ENCODE data around the gene SACM1L. TPM values are rescaled to one million over a fixed set of nuclear protein-coding genes. Genes with fewer than 3 reads are reported as not detected.

The SACM1L gene
- total and polyA plus RNA-seq, 7 experiments from 2014 or later = 21.1 to 93.8 (median 69.6) TPM

GRCh38 chr3:45655906-45656305, 33.3 kb upstream of the SACM1L start:
- Mint-ChIP-seq H3K27ac (no peak overlapping the region), H3K27me3 (no peaks in the 10 kb centered on the region), H3K4me3 (no peak overlapping the region), H3K9me3 (peaks cover 0 to under 1% (median 0%) of the 10 kb centered on the region in 11 donors), H3K4me1 (peaks cover 6 to 27% (median 19%) of the 10 kb centered on the region in 7 donors), H3K36me3 (peaks cover 0 to 8% (median 1%) of the 10 kb centered on the region in 5 donors)
- H3K27ac ChIP-seq (ENCODE audit: low read depth, low read length) = no peak overlapping the region
- no peak overlapping the region for H3K4me3 ChIP-seq (ENCODE audit: low read length)
- ChIA-PET POLR2A (interaction anchor here (0.6 to 1.3 kb wide), 2 partner anchors 22 to 57 kb away, joined by 3 read pairs; no protein-coding TSS in a partner anchor), CTCF (interaction anchor here (0.6 to 4.5 kb wide), 23 partner anchors 10 to 726 kb away, joined by 3 to 74 read pairs (median 4); no protein-coding TSS in a partner anchor)
- no peaks in the 10 kb centered on the region for H3K27me3 ChIP-seq (ENCODE audit: control insufficient read depth in 2 of 2, insufficient read depth in 2 of 2, low read length in 2 of 2)
- intact Hi-C loops (cut with micrococcal nuclease) = loop anchor here (1.0 to 5.0 kb wide), 6 partner anchors 63 to 1124 kb away; no protein-coding TSS in a partner anchor
- no peaks in the 10 kb centered on the region for H3K4me1 ChIP-seq (ENCODE audit: control insufficient read depth in 2 of 2, insufficient read depth in 2 of 2, low read length in 2 of 2)
- ATAC-seq = no peak
- no peaks in the 10 kb centered on the region for H3K9me3 ChIP-seq (ENCODE audit: control insufficient read depth in 2 of 3, low read length in 3 of 3)
- DNase-seq = no peak
- H3K36me3 ChIP-seq (ENCODE audit: control insufficient read depth in 2 of 3, insufficient read depth in 3 of 3, low read length in 3 of 3) = no peaks in the 10 kb centered on the region

GRCh38 chr3:45656575-45657363, 32.4 kb upstream of the SACM1L start:
- Histone ChIP-seq H3K27ac (ENCODE audit: low read depth, low read length) (no peak overlapping the region), H3K9me3 (ENCODE audit: control insufficient read depth in 2 of 3, low read length in 3 of 3) (no peaks in the 10 kb centered on the region), H3K4me1 (ENCODE audit: control insufficient read depth in 2 of 2, insufficient read depth in 2 of 2, low read length in 2 of 2) (no peaks in the 10 kb centered on the region), H3K27me3 (ENCODE audit: control insufficient read depth in 2 of 2, insufficient read depth in 2 of 2, low read length in 2 of 2) (no peaks in the 10 kb centered on the region), H3K4me3 (ENCODE audit: low read length) (no peak overlapping the region), H3K36me3 (ENCODE audit: control insufficient read depth in 2 of 3, insufficient read depth in 3 of 3, low read length in 3 of 3) (no peaks in the 10 kb centered on the region)
- no peaks in the 10 kb centered on the region for H3K27me3 Mint-ChIP-seq
- H3K36me3 Mint-ChIP-seq = peaks cover 0 to 5% (median 0%) of the 10 kb centered on the region in 5 donors
- DNase-seq = peak; percentile 65 to 83 (median 78)
- peak; percentile 94 for ATAC-seq
- intact Hi-C loops (cut with micrococcal nuclease) = loop anchor here (1.0 to 5.0 kb wide), 6 partner anchors 63 to 1124 kb away; no protein-coding TSS in a partner anchor
- peaks cover 6 to 27% (median 18%) of the 10 kb centered on the region in 7 donors for H3K4me1 Mint-ChIP-seq
- H3K27ac Mint-ChIP-seq = peak overlapping the region in 1 of 9 donors; percentile 30
- no peak overlapping the region for H3K4me3 Mint-ChIP-seq
- ChIA-PET POLR2A (interaction anchor here (0.6 to 1.4 kb wide), 5 partner anchors 15 to 149 kb away, joined by 3 to 4 read pairs (median 3); no protein-coding TSS in a partner anchor), CTCF (interaction anchor here (0.6 to 4.5 kb wide), 22 partner anchors 10 to 620 kb away, joined by 3 to 74 read pairs (median 4); no protein-coding TSS in a partner anchor)
- H3K9me3 Mint-ChIP-seq = no peaks in the 10 kb centered on the region

GRCh38 chr3:45657853-45658252, 31.3 kb upstream of the SACM1L start:
- CTCF ChIA-PET = interaction anchor here (0.8 to 4.5 kb wide), 4 partner anchors 23 to 556 kb away, joined by 3 to 74 read pairs (median 4); no protein-coding TSS in a partner anchor
- intact Hi-C loops (cut with micrococcal nuclease) = loop anchor here (2.0 to 5.0 kb wide), 3 partner anchors 446 to 1126 kb away; no protein-coding TSS in a partner anchor
- no peak overlapping the region for H3K27ac Mint-ChIP-seq

GRCh38 chr3:45659661-45660566, 29.3 kb upstream of the SACM1L start:
- H3K4me3 Mint-ChIP-seq = peak overlapping the region in 7 of 10 donors; percentile 15 to 72 (median 40)
- Histone ChIP-seq H3K9me3 (ENCODE audit: control insufficient read depth in 2 of 3, low read length in 3 of 3) (no peaks in the 10 kb centered on the region), H3K27ac (ENCODE audit: low read depth, low read length) (no peak overlapping the region), H3K36me3 (ENCODE audit: control insufficient read depth in 2 of 3, insufficient read depth in 3 of 3, low read length in 3 of 3) (no peaks in the 10 kb centered on the region), H3K27me3 (ENCODE audit: control insufficient read depth in 2 of 2, insufficient read depth in 2 of 2, low read length in 2 of 2) (no peaks in the 10 kb centered on the region), H3K4me3 (ENCODE audit: low read length) (no peak overlapping the region), H3K4me1 (ENCODE audit: control insufficient read depth in 2 of 2, insufficient read depth in 2 of 2, low read length in 2 of 2) (peaks cover 1 to 9% of the 10 kb centered on the region in 2 donors)
- ATAC-seq (no peak), DNase-seq (peak in 7 of 9 donors; percentile 8 to 46 (median 28))
- H3K27ac Mint-ChIP-seq = peak overlapping the region in 7 of 9 donors; percentile 1 to 66 (median 33)
- ChIA-PET CTCF (interaction anchor here (0.6 to 3.3 kb wide), 36 partner anchors 11 to 1268 kb away, joined by 3 to 62 read pairs (median 3); partner anchors contain the start of gene SACM1L), POLR2A (interaction anchor here (0.7 to 1.1 kb wide), 5 partner anchors 10 to 435 kb away, joined by 3 to 5 read pairs (median 3); no protein-coding TSS in a partner anchor)
- intact Hi-C loops (cut with micrococcal nuclease) = loop anchor here (1.0 to 5.0 kb wide), 5 partner anchors 67 to 1128 kb away; no protein-coding TSS in a partner anchor
- H3K4me1 Mint-ChIP-seq = peaks cover 15 to 22% (median 21%) of the 10 kb centered on the region in 7 donors
- H3K27me3 Mint-ChIP-seq = no peaks in the 10 kb centered on the region
- H3K36me3 Mint-ChIP-seq = no peaks in the 10 kb centered on the region
- H3K9me3 Mint-ChIP-seq = no peaks in the 10 kb centered on the region

More at GRCh38 chr3:45657853-45658252, 31.3 kb upstream of the SACM1L start:
- Histone ChIP-seq H3K4me3 (ENCODE audit: low read length) (no peak overlapping the region), H3K4me1 (ENCODE audit: control insufficient read depth in 2 of 2, insufficient read depth in 2 of 2, low read length in 2 of 2) (no peaks in the 10 kb centered on the region), H3K36me3 (ENCODE audit: control insufficient read depth in 2 of 3, insufficient read depth in 3 of 3, low read length in 3 of 3) (no peaks in the 10 kb centered on the region), H3K27ac (ENCODE audit: low read depth, low read length) (no peak overlapping the region), H3K27me3 (ENCODE audit: control insufficient read depth in 2 of 2, insufficient read depth in 2 of 2, low read length in 2 of 2) (no peaks in the 10 kb centered on the region), H3K9me3 (ENCODE audit: control insufficient read depth in 2 of 3, low read length in 3 of 3) (no peaks in the 10 kb centered on the region)
- no peak overlapping the region for H3K4me3 Mint-ChIP-seq
- no peaks in the 10 kb centered on the region for H3K9me3 Mint-ChIP-seq
- H3K27me3 Mint-ChIP-seq = no peaks in the 10 kb centered on the region
- no peak for DNase-seq
- peaks cover 6 to 21% (median 13%) of the 10 kb centered on the region in 7 donors for H3K4me1 Mint-ChIP-seq
- H3K36me3 Mint-ChIP-seq = no peaks in the 10 kb centered on the region
- ATAC-seq = no peak
- POLR2A ChIA-PET = interaction anchor here (0.7 kb wide), 1 partner anchor 47 kb away, joined by 3 read pairs; no protein-coding TSS in a partner anchor

- no peaks in the 10 kb centered on the region for H3K27me3 ChIP-seq (ENCODE audit: control insufficient read depth in 2 of 2, insufficient read depth in 2 of 2, low read length in 2 of 2)
- H3K36me3 ChIP-seq (ENCODE audit: control insufficient read depth in 2 of 3, insufficient read depth in 3 of 3, low read length in 3 of 3) = no peaks in the 10 kb centered on the region
- H3K27ac ChIP-seq (ENCODE audit: low read depth, low read length) = no peak overlapping the region
- intact Hi-C loops (cut with micrococcal nuclease) = loop anchor here in 1 of 2 donors (1.0 to 5.0 kb wide), 3 partner anchors 67 to 417 kb away; no protein-coding TSS in a partner anchor
- Mint-ChIP-seq H3K27me3 (no peaks in the 10 kb centered on the region), H3K27ac (no peak overlapping the region), H3K4me1 (peaks cover 15 to 28% (median 27%) of the 10 kb centered on the region in 7 donors), H3K36me3 (no peaks in the 10 kb centered on the region), H3K9me3 (no peaks in the 10 kb centered on the region), H3K4me3 (no peak overlapping the region)
- ChIA-PET POLR2A (interaction anchor here (0.8 to 1.4 kb wide), 4 partner anchors 27 to 150 kb away, joined by 3 to 5 read pairs (median 3); no protein-coding TSS in a partner anchor), CTCF (interaction anchor here (0.6 to 3.3 kb wide), 26 partner anchors 11 to 1268 kb away, joined by 3 to 62 read pairs (median 3); partner anchors contain the start of gene SACM1L)
- peaks cover 8 to 15% of the 10 kb centered on the region in 2 donors for H3K4me1 ChIP-seq (ENCODE audit: control insufficient read depth in 2 of 2, insufficient read depth in 2 of 2, low read length in 2 of 2)
- no peak for DNase-seq
- no peak for ATAC-seq
- no peaks in the 10 kb centered on the region for H3K9me3 ChIP-seq (ENCODE audit: control insufficient read depth in 2 of 3, low read length in 3 of 3)
- H3K4me3 ChIP-seq (ENCODE audit: low read length) = no peak overlapping the region
These were observed 28.7 kb upstream of the SACM1L start for GRCh38 chr3:45660567-45660901.
